Trophoblast cell (in vitro differentiated cells and primary cell): ENCODE data around the gene SPPL3.
A peak's percentile ranks its signal among the peaks of the same experiment; 100 is the strongest.

Experiments
- DNase-seq, 2 donors: peaks; one replicate each; pipeline ENCODE4 v3.0.0-alpha.2; 2016
- H2AFZ ChIP-seq: 2 replicates; pipeline ENCODE4 v1.6.1; 2013; ENCODE audit warnings: low read length, moderate library complexity, mild to moderate bottlenecking; ENCODE audit not compliant: insufficient read depth, poor library complexity
- H2AK5ac ChIP-seq: 2 replicates; pipeline ENCODE4 v1.6.1; 2013; ENCODE audit warnings: mild to moderate bottlenecking, low read length
- H2BK120ac ChIP-seq: 2 replicates; pipeline ENCODE4 v1.6.1; 2013; ENCODE audit warnings: low read length, mild to moderate bottlenecking, moderate library complexity; ENCODE audit not compliant: insufficient read depth, poor library complexity
- H2BK12ac ChIP-seq: 2 replicates; pipeline ENCODE4 v1.6.1; 2013; ENCODE audit warnings: mild to moderate bottlenecking, low read length, moderate library complexity
- H2BK5ac ChIP-seq: 2 replicates; pipeline ENCODE4 v1.6.1; 2013; ENCODE audit warnings: low read length, low read depth, moderate library complexity, mild to moderate bottlenecking; ENCODE audit not compliant: poor library complexity
- H3K14ac ChIP-seq: 2 replicates; pipeline ENCODE4 v1.6.1; 2013; ENCODE audit warnings: mild to moderate bottlenecking, low read length
- H3K18ac ChIP-seq: 2 replicates; pipeline ENCODE4 v1.6.1; 2013; ENCODE audit warnings: mild to moderate bottlenecking, low read length
- H3K23ac ChIP-seq: 2 replicates; pipeline ENCODE4 v1.6.1; 2013; ENCODE audit warnings: low read length
- H3K27ac ChIP-seq: 2 replicates; pipeline ENCODE4 v1.5.1; 2013; ENCODE audit warnings: low read depth, mild to moderate bottlenecking, inconsistent platforms, low read length, moderate library complexity
- H3K27me3 ChIP-seq: 2 replicates; pipeline ENCODE4 v1.6.1; 2013; ENCODE audit warnings: inconsistent platforms, mild to moderate bottlenecking, low read length, moderate library complexity; ENCODE audit not compliant: insufficient read depth
- H3K36me3 ChIP-seq, 2 experiments: 1 replicate in 1 of 2; 2 replicates in 1 of 2; pipeline ENCODE4 v1.6.1; 2013; ENCODE audit warnings: low read length in 2 of 2, mild to moderate bottlenecking in 2 of 2, moderate library complexity in 1 of 2; ENCODE audit not compliant: insufficient read depth in 2 of 2, control insufficient read depth in 1 of 2
- H3K4ac ChIP-seq: 2 replicates; pipeline ENCODE4 v1.6.1; 2013; ENCODE audit warnings: low read depth, mild to moderate bottlenecking, low read length, moderate library complexity
- H3K4me1 ChIP-seq, 2 experiments: 1 replicate in 1 of 2; 2 replicates in 1 of 2; pipeline ENCODE4 v1.6.1; 2013; ENCODE audit warnings: low read length in 2 of 2, mild to moderate bottlenecking in 2 of 2, moderate library complexity in 1 of 2; ENCODE audit not compliant: insufficient read depth in 2 of 2, control insufficient read depth in 1 of 2
- H3K4me2 ChIP-seq: 2 replicates; pipeline ENCODE4 v1.6.1; 2013; ENCODE audit warnings: inconsistent platforms, mild to moderate bottlenecking, low read length, moderate library complexity
- H3K4me3 ChIP-seq: 2 replicates; pipeline ENCODE4 v1.5.1; 2013; ENCODE audit warnings: mild to moderate bottlenecking, low read depth, low read length, inconsistent platforms
- H3K79me1 ChIP-seq: one replicate; pipeline ENCODE4 v1.6.1; 2013; ENCODE audit warnings: low read length
- H3K79me2 ChIP-seq: 2 replicates; pipeline ENCODE4 v1.6.1; 2013; ENCODE audit warnings: low read length, mild to moderate bottlenecking; ENCODE audit not compliant: control insufficient read depth, insufficient read depth, poor library complexity
- H3K9ac ChIP-seq: 2 replicates; pipeline ENCODE4 v1.6.1; 2013; ENCODE audit warnings: mild to moderate bottlenecking, low read length
- H3K9me3 ChIP-seq: 2 replicates; pipeline ENCODE4 v1.6.1; 2013; ENCODE audit warnings: low read depth, mild to moderate bottlenecking, control low read depth, inconsistent platforms, low read length; ENCODE audit not compliant: insufficient read depth
- H4K12ac ChIP-seq: 2 replicates; pipeline ENCODE4 v1.6.1; 2013; ENCODE audit warnings: low read depth, mild to moderate bottlenecking, low read length, moderate library complexity
- H4K8ac ChIP-seq: 2 replicates; pipeline ENCODE4 v1.6.1; 2013; ENCODE audit warnings: low read depth, mild to moderate bottlenecking, low read length, moderate library complexity
- H4K91ac ChIP-seq: one replicate; pipeline ENCODE4 v1.6.1; 2013; ENCODE audit warnings: low read depth, mild to moderate bottlenecking, low read length, moderate library complexity
- WGBS: extraction: QIAGEN DNeasy Blood & Tissue Kit; methylation state at CpG from one replicate; pipeline ENCODE4 v1.1.7; 2013; ENCODE audit warnings: missing lambda C conversion rate; ENCODE audit not compliant: insufficient read length, insufficient coverage; ENCODE audit errors: extremely low coverage; 5-methylcytosine and 5-hydroxymethylcytosine counted together

SPPL3 gene

GRCh38 chr12:120822832-120823503 lies 81.2 kb downstream of the SPPL3 start:
- Histone ChIP-seq H4K12ac (no peak overlapping the region), H3K9me3 (no peaks in the 10 kb centered on the region), H3K36me3 (no peaks in the 10 kb centered on the region), H3K27ac (no peak overlapping the region), H4K91ac (no peak overlapping the region), H2BK12ac (no peak overlapping the region), H3K4ac (no peak overlapping the region), H2BK5ac (no peak overlapping the region), H3K14ac (no peak overlapping the region), H3K4me1 (peaks cover 2 to 11% of the 10 kb centered on the region in 2 experiments), H3K23ac (no peak overlapping the region), H3K9ac (no peak overlapping the region), H3K79me2 (peaks cover 1% of the 10 kb centered on the region), H3K4me3 (no peak overlapping the region), H2AK5ac (no peak overlapping the region), H2AFZ (no peak overlapping the region), H2BK120ac (no peak overlapping the region), H3K18ac (no peak overlapping the region), H3K4me2 (no peak overlapping the region), H4K8ac (no peak overlapping the region), H3K27me3 (no peaks in the 10 kb centered on the region), H3K79me1 (peaks cover 1% of the 10 kb centered on the region)
- WGBS = no CpG with 5 or more reads among the region's 9 CpGs
- no peak for DNase-seq

- Histone ChIP-seq H3K4me2 (no peak overlapping the region), H3K9ac (no peak overlapping the region), H3K4me3 (no peak overlapping the region), H3K9me3 (no peaks in the 10 kb centered on the region), H3K18ac (no peak overlapping the region), H3K36me3 (no peaks in the 10 kb centered on the region), H3K79me2 (peaks cover 4% of the 10 kb centered on the region), H2AFZ (no peak overlapping the region), H3K27me3 (no peaks in the 10 kb centered on the region), H3K4me1 (peaks cover 6 to 15% of the 10 kb centered on the region in 2 experiments), H4K91ac (no peak overlapping the region), H3K14ac (no peak overlapping the region), H3K79me1 (peaks cover 5% of the 10 kb centered on the region), H2AK5ac (no peak overlapping the region), H3K4ac (no peak overlapping the region), H3K27ac (no peak overlapping the region), H4K12ac (no peak overlapping the region), H2BK12ac (no peak overlapping the region), H3K23ac (no peak overlapping the region), H2BK120ac (no peak overlapping the region), H2BK5ac (no peak overlapping the region), H4K8ac (no peak overlapping the region)
- DNase-seq = no peak
- WGBS = no CpG with 5 or more reads among the region's 2 CpGs
These were observed 82.3 kb downstream of the SPPL3 start for GRCh38 chr12:120821878-120822277.

- no peak overlapping the region for H4K91ac ChIP-seq
- no peak overlapping the region for H2BK120ac ChIP-seq
- DNase-seq = no peak
- no peak overlapping the region for H2AFZ ChIP-seq
- H3K36me3 ChIP-seq = no peaks in the 10 kb centered on the region
- H4K8ac ChIP-seq = peak overlapping the region; percentile 28
- peaks cover 5% of the 10 kb centered on the region for H3K79me1 ChIP-seq
- no peak overlapping the region for H3K27ac ChIP-seq
- H3K4ac ChIP-seq = peak overlapping the region; percentile 62
- peaks cover 8 to 13% of the 10 kb centered on the region in 2 experiments for H3K4me1 ChIP-seq
- no peak overlapping the region for H3K4me2 ChIP-seq
- H3K14ac ChIP-seq = no peak overlapping the region
- no peak overlapping the region for H4K12ac ChIP-seq
- no peak overlapping the region for H2BK12ac ChIP-seq
- no peak overlapping the region for H3K4me3 ChIP-seq
- peaks cover 5% of the 10 kb centered on the region for H3K79me2 ChIP-seq
- H3K9me3 ChIP-seq = no peaks in the 10 kb centered on the region
- no peaks in the 10 kb centered on the region for H3K27me3 ChIP-seq
- H3K9ac ChIP-seq = no peak overlapping the region
- H3K23ac ChIP-seq = no peak overlapping the region
- H2BK5ac ChIP-seq = no peak overlapping the region
- H3K18ac ChIP-seq = no peak overlapping the region
- H2AK5ac ChIP-seq = no peak overlapping the region
- WGBS = no CpG with 5 or more reads among the region's 7 CpGs
These were observed 83.2 kb downstream of the SPPL3 start for GRCh38 chr12:120820884-120821510.

GRCh38 chr12:120818416-120818815 lies 85.7 kb downstream of the SPPL3 start:
- Histone ChIP-seq H3K4me2 (no peak overlapping the region), H4K8ac (no peak overlapping the region), H3K27me3 (no peaks in the 10 kb centered on the region), H4K91ac (no peak overlapping the region), H2AFZ (no peak overlapping the region), H3K23ac (no peak overlapping the region), H3K4me1 (peaks cover 8 to 12% of the 10 kb centered on the region in 2 experiments), H3K79me2 (peaks cover 5% of the 10 kb centered on the region), H4K12ac (no peak overlapping the region), H3K4me3 (no peak overlapping the region), H2BK12ac (no peak overlapping the region), H3K14ac (no peak overlapping the region), H2BK120ac (no peak overlapping the region), H3K9me3 (no peaks in the 10 kb centered on the region), H3K18ac (no peak overlapping the region), H3K4ac (no peak overlapping the region), H2BK5ac (no peak overlapping the region), H3K27ac (peak overlapping the region; percentile 81), H3K79me1 (peaks cover 5% of the 10 kb centered on the region), H3K36me3 (no peaks in the 10 kb centered on the region), H3K9ac (no peak overlapping the region), H2AK5ac (no peak overlapping the region)
- no CpG with 5 or more reads among the region's 2 CpGs for WGBS
- DNase-seq = no peak
